HG02610 (cell line): Measurements from ENCODE around the gene DNAH3.
"Not testable (repeated sequence)": the region's sequence is repeated elsewhere in the genome, so short reads cannot be mapped to it uniquely, and the experiment has no call there.

ENCODE experiments used
- ATAC-seq: cut with Tn5 transposase; IDR thresholded peaks from one replicate; pipeline ENCODE4 v1.9.1; 2021; ENCODE audit warnings: mild to moderate bottlenecking, moderate library complexity; ENCODE audit not compliant: unreplicated experiment

Gene DNAH3

GRCh38 chr16:21076186-21076883, 74.3 kb downstream of the DNAH3 start:
- no peak for ATAC-seq

- ATAC-seq: no peak
These were observed 75.4 kb downstream of the DNAH3 start for GRCh38 chr16:21075252-21075651.

- no peak for ATAC-seq
These were observed 77.7 kb downstream of the DNAH3 start for GRCh38 chr16:21072976-21073375.

- ATAC-seq: no peak
These were observed 78.9 kb downstream of the DNAH3 start for GRCh38 chr16:21071741-21072140.

GRCh38 chr16:21070564-21070963, 80.1 kb downstream of the DNAH3 start:
- no peak for ATAC-seq

GRCh38 chr16:21069986-21070385, 80.7 kb downstream of the DNAH3 start:
- no peak for ATAC-seq

- no peak for ATAC-seq
These were observed 86.4 kb downstream of the DNAH3 start for GRCh38 chr16:21064203-21064602.

- ATAC-seq: not testable (repeated sequence)
These were observed 87.3 kb downstream of the DNAH3 start for GRCh38 chr16:21063314-21063713.

- ATAC-seq: no peak
These were observed 90.6 kb downstream of the DNAH3 start for GRCh38 chr16:21060027-21060510.

- no peak for ATAC-seq
These were observed 92.8 kb downstream of the DNAH3 start for GRCh38 chr16:21057875-21058274.

GRCh38 chr16:21056396-21056795, 94.2 kb downstream of the DNAH3 start:
- ATAC-seq: no peak

GRCh38 chr16:21055738-21056137, 94.9 kb downstream of the DNAH3 start:
- ATAC-seq: not testable (repeated sequence)

GRCh38 chr16:21053590-21053989, 97.1 kb downstream of the DNAH3 start:
- ATAC-seq: no peak

- not testable (repeated sequence) for ATAC-seq
These were observed 102.3 kb downstream of the DNAH3 start for GRCh38 chr16:21048091-21048912.

- ATAC-seq: no peak
These were observed 112.4 kb downstream of the DNAH3 start for GRCh38 chr16:21038197-21038596.

GRCh38 chr16:21037736-21038135, 112.9 kb downstream of the DNAH3 start:
- no peak for ATAC-seq

- ATAC-seq: no peak
These were observed 113.5 kb downstream of the DNAH3 start for GRCh38 chr16:21037168-21037567.

- ATAC-seq: no peak
These were observed 114.2 kb downstream of the DNAH3 start for GRCh38 chr16:21036471-21036870.

GRCh38 chr16:21033704-21034103, 116.9 kb downstream of the DNAH3 start:
- no peak for ATAC-seq

- no peak for ATAC-seq
These were observed 117.4 kb downstream of the DNAH3 start for GRCh38 chr16:21033264-21033663.

GRCh38 chr16:21028728-21029127, 121.9 kb downstream of the DNAH3 start:
- ATAC-seq: no peak

GRCh38 chr16:21026846-21027245, 123.8 kb downstream of the DNAH3 start:
- ATAC-seq: no peak
